Vagina (tissue), 2 donors: ENCODE results near the gene TBC1D14.

Experiments
- CTCF ChIP-seq, 3 experiments: fragments of 450-650 bp in 2 of 3; fragments of 200-600 bp in 1 of 3; sonication (generic) in 1 of 3; IDR thresholded peaks; one replicate each; pipeline ENCODE4 v1.5.1; 2017 to 2019; ENCODE audit warnings: antibody characterized with exemption in 3 of 3, mild to moderate bottlenecking in 2 of 3, moderate library complexity in 2 of 3
- POLR2A ChIP-seq, 2 donors: fragments of 450-650 bp; IDR thresholded peaks; one replicate each; pipeline ENCODE4 v1.6.1; 2017; ENCODE audit warnings: antibody characterized with exemption in 2 of 2, mild to moderate bottlenecking in 2 of 2, moderate library complexity in 2 of 2
- POLR2AphosphoS5 ChIP-seq, 2 donors: sonication (generic); formaldehyde crosslinking; IDR thresholded peaks; one replicate each; pipeline ENCODE4 v1.9.0; 2017; ENCODE audit warnings: antibody characterized with exemption in 2 of 2, mild to moderate bottlenecking in 2 of 2, low read depth in 1 of 2; ENCODE audit not compliant: insufficient read depth in 1 of 2

GRCh38 chr4:7070729-7071511 lies 161.3 kb downstream of the TBC1D14 start:
- TF ChIP-seq CTCF (IDR thresholded peaks at IDR 0.05): peak; percentile 94 to 99 (median 96)
- peak in 1 of 2 donors; percentile 66 for TF ChIP-seq POLR2AphosphoS5 (IDR thresholded peaks at IDR 0.05; ENCODE audit: insufficient read depth in 1 of 2, low read depth in 1 of 2)
- TF ChIP-seq POLR2A (IDR thresholded peaks at IDR 0.05): no peak
